GM13977 (cell line): ENCODE measurements around the gene ARGLU1.

ENCODE experiments used
- DNase-seq: peaks from one replicate; pipeline ENCODE4 v3.0.0; 2012; ENCODE audit warnings: low spot score
- in situ Hi-C: fragments of 300-500 bp; cut with MboI; formaldehyde crosslinking; loops from one replicate; pipeline ENCODE4 v1.12.0; 2022; ENCODE audit warnings: low sequenced_read_pairs, low pct_unique_long_range_greater_than_20kb, mixed read lengths, inconsistent platforms; ENCODE audit not compliant: unreplicated experiment
- TF ChIP-seq, protein P1 (sequence below): IDR thresholded peaks from 2 replicates; pipeline ENCODE4 v1.5.1; 2012; ENCODE audit warnings: mild to moderate bottlenecking, control low read depth; ENCODE audit not compliant: insufficient read depth; ENCODE audit errors: extremely low read depth, missing control alignments

Gene ARGLU1

DNA sequence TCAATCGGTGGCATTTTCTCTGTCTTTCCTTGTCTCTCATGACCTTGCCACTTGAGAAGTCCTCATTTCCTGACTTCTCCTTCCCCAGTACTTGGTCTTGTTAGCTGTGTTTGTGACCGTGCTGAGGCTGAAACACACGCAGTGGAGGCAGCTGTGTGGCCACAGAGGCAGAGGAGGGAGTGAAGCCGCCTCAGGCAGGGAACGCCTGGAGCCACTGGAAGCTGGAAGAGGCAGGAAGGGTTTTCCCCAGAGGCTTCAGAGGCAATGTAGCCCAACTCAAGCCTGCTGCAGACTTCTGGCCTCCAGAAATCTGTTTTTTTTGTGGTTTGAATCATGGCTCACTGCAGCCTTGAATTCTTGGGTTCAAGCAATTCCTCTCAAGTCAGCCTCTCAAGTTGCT, 29.2 kb upstream of the ARGLU1 start:
- TF ChIP-seq, protein P1, sequence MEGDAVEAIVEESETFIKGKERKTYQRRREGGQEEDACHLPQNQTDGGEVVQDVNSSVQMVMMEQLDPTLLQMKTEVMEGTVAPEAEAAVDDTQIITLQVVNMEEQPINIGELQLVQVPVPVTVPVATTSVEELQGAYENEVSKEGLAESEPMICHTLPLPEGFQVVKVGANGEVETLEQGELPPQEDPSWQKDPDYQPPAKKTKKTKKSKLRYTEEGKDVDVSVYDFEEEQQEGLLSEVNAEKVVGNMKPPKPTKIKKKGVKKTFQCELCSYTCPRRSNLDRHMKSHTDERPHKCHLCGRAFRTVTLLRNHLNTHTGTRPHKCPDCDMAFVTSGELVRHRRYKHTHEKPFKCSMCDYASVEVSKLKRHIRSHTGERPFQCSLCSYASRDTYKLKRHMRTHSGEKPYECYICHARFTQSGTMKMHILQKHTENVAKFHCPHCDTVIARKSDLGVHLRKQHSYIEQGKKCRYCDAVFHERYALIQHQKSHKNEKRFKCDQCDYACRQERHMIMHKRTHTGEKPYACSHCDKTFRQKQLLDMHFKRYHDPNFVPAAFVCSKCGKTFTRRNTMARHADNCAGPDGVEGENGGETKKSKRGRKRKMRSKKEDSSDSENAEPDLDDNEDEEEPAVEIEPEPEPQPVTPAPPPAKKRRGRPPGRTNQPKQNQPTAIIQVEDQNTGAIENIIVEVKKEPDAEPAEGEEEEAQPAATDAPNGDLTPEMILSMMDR: no peak
- in situ Hi-C loops: no loop called here
- DNase-seq: no peak

DNA sequence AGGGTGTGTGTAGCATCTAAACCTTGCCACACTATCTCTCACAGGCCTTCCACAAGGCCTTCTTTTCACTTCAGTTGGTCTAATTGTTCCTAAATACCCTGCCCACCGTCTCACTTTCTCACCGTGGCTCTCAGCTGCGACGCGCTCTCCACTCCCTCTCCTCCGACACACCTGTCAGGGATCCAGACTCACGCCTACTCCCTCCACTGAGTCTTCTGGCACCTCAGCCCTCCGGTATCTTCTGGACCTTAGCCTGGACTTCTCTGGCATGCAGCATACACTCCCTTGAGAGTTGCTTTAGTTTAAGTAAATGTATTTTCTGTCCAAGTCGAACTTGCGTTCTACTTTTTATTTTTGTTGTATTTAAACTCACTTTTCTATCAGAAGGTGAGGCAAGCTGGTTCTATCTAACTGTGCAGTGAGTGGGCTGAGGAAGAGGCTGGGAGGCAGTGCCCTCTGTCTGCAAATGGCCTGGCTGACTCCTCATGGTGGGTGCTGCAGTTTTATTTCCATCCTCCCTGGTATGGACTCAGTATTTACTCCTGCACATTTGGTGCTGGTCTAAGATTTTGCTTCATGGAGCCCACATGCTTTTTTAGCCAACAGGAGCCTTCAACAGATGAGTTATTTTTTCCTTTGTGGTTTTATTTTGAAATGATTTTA, 28.5 kb upstream of the ARGLU1 start:
- in situ Hi-C loops: no loop called here
- TF ChIP-seq, protein P1: no peak

DNA sequence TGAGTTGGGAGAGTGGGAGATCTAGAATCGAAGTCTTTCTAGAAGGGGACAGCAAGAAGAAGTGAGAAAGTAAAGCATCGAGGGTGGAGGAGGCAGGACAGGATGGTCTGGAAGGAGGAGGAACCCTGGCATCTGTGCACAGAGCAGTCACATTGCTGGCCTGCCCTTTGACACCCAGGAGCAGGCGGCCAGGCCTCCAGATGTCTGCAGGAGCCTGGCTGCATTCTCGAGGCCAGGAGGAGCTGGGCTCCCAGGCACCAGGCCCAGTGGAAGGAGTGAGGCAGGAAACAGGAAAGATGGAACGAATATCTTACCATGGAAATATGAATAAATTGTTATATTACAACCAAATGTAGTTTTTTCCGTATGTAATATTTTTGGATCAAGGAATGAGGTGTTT, 27.7 kb upstream of the ARGLU1 start:
- in situ Hi-C loops: no loop called here
- DNase-seq: no peak
- TF ChIP-seq, protein P1: no peak

More for the DNA sequence above, 28.5 kb upstream of the ARGLU1 start:
- DNase-seq: no peak

DNA sequence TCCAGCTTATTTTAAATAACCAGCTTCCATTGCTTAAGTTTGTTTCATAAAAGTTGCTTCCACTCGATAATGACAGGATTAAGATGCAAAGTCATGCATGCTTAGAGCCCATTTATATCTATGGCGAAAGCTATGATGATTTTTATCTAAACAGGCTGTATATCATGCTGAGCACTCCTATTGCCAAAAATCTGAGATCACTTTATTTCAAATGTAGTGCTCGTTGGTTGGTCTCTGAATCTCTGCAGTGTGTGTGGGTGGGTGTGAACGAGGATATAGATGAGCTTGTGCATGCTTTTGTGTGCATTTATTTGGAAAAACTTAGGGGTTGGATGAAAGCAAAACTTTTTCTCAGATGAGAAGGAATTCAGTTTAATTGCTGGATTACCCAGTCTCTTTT, 27.0 kb upstream of the ARGLU1 start:
- TF ChIP-seq, protein P1: no peak
- in situ Hi-C loops: no loop called here
- DNase-seq: no peak

DNA sequence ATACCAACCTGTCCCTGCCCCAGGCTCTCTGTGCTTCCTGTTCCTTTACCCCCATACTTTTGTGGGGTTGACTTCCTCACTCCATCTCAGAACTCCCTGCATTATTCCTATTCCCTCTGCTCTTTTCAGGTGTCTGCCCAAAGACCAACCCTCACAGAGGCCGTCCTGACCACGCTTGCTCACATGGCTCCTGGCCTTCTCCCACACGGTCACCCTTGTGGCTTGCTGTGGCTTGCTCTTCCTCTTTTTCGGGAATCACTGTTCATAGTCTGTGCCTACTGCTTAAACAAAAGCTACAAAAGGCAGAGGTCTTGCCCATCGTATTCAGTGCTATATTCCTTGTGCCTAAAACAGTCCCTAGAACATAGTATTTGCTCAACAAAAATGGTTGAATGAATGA, 25.2 kb upstream of the ARGLU1 start:
- no peak for DNase-seq
- TF ChIP-seq, protein P1: no peak
- in situ Hi-C loops: no loop called here

DNA sequence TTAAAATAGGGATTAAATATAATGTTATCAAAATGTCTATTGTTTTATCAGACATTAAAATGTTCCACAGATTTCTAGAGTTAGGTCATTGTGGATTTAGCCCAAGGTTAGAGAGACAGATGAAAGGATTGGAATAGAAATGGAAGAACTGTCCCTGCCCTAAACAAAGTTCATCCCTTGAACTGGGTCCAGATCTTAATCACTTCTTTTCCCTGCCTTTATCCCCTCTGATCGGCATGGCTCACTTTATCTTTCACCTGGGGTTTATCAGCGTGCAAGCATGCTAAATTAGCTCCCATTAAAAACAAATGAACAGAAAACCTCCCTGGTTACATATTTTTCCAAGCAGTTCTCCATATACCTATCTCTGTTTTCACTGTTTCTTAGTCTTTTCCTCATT, 23.4 kb upstream of the ARGLU1 start:
- in situ Hi-C loops: no loop called here

More for the DNA sequence above, 23.4 kb upstream of the ARGLU1 start:
- TF ChIP-seq, protein P1: no peak
- DNase-seq: no peak
